ENCODE measurements around the gene LDHB.
"Not testable (repeated sequence)": the region's sequence is repeated elsewhere in the genome, so short reads cannot be mapped to it uniquely, and the experiment has no call there.

Gene LDHB

DNA sequence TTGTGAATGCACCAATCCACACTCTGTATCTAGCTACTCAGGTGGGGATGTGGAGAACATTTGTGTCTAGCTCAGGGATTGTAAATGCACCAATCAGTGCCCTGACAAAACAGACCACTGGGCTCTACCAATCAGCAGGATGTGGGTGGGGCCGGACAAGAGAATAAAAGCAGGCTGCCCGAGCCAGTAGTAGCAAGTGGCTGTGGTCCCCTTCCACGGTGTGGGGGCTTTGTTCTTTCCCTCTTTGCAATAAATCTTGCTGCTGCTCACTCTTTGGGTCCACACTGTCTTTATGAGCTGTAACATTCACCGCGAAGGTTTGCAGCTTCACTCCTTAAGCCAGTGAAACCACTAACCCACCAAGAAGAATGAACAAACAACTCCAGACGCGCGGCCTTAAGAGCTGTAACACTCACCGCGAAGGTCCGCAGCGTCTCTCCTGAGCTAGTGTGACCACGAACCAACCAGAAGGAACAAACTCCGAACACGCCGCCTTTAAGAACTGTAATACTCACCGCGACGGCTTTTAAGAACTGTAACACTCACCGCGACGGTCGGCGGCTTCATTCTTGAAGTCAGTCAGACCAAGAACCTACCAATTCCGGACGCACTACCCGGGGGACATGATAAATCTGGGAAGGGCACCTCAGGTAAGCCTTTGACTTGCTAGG lies 4.6 kb upstream of the LDHB start:
- DNase-seq (ENCODE audit: low read depth in 2 of 3, low spot score in 2 of 3), result no peak

DNA sequence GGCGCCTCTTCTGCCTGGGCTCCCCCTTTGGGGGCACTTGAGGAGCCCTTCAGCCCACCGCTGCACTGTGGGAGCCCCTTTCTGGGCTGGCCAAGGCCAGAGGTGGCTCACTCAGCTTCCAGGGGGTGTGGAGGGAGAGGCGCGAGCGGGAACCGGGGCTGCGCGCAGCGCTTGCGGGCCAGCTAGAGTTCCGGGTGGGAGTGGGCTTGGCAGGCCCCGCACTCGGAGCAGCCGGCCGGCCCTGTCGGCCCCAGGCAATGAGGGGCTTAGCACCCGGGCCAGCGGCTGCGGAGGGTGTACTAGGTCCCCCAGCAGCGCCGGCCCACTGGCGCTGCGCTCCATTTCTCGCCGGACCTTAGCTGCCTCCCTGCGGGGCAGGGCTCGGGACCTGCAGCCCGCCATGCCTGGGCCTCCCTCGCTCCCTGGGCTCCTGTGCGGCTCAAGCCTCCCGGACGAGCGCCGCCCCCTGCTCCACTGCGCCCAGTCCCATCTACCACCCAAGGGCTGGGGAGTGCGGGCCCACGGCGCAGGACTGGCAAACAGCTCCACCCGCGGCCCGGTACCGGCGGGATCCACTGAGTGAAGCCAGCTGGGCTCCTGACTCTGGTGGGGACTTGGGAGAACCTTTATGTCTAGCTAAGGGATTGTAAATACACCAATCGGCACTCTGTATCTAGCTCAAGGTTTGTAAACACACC lies 3.9 kb upstream of the LDHB start:
- DNase-seq (ENCODE audit: low read depth in 2 of 3, low spot score in 2 of 3), result not testable (repeated sequence)

DNA sequence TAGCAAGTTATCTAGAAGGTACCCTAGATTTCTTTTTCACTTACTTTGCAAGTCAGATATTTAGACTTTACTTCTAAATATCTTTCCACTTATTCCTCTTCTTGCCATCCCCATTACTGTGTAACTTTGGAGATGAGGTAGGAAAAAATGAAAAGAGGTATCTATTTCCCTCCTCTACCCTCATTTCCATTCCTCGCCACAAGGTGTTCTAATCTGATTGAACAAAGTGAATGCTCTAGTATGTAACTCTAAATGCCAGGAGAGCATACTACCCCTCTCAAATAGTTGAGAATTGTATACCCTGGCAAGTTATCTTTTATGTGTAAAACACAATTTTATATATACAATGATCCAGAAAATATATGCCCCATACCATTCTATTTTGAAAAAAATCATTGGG lies 1.7 kb upstream of the LDHB start:
- no peak for DNase-seq (ENCODE audit: low read depth in 2 of 3, low spot score in 2 of 3)

DNA sequence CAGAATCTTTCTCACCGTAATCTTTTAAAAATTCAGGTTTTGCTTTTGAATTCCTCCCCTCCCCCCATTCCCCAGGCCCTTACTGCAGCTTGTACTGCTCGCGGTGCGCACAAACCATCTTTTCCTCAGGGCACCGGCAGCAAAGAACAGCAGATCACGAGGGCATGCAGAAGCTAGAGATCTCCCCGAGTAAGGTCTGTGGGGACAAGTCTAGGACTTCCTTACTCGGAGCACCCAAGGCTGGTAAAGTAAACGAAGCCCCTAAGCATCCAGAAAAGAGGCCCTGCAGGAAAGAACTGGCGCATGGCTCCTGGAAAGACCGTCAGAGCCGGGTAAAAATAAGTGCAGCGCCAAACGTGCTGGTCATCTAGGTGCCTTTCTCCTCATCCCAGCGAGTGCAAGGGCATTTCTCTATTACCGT lies 727 bp downstream of the LDHB start:
- DNase-seq (ENCODE audit: low read depth in 2 of 3, low spot score in 2 of 3), result no peak

DNA sequence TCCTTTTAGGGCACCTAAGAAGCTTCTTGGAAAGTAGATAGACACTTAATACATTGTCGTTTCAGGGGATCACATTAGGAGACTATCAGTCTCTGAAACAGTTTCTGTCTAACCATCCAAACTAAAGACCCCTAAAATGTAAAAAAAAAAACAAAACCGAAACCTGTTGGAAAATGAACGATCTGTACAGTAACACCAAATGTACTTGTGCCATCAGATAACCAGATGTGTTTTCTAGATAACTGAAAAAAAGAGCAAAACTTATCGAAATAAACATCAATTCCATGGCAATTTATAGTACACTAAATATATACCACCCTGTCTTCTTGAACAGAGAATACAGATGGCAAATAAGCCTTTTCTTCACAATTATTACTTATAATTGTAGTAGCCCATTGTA lies 2.1 kb downstream of the LDHB start:
- no peak for DNase-seq (ENCODE audit: low read depth in 2 of 3, low spot score in 2 of 3)

DNA sequence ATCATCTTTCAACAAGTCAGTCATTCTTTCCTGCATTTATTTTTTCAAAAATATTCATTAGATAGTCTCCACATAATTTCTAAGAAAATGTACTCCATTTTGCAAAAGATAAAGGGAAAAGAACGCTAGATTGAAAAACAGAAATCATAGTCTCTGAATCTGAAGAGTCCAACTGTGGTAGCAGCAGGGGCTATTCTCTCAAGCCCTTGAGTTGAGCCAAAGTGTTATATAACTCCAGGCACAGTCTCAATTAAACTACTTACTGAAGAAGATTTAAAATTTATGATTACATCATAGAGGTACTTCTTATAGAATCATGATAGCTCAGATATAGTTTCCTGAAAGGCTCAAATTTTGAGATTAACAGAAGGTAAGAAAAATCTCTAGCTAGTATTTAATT lies 5.8 kb downstream of the LDHB start:
- DNase-seq (ENCODE audit: low read depth in 2 of 3, low spot score in 2 of 3), result no peak

DNA sequence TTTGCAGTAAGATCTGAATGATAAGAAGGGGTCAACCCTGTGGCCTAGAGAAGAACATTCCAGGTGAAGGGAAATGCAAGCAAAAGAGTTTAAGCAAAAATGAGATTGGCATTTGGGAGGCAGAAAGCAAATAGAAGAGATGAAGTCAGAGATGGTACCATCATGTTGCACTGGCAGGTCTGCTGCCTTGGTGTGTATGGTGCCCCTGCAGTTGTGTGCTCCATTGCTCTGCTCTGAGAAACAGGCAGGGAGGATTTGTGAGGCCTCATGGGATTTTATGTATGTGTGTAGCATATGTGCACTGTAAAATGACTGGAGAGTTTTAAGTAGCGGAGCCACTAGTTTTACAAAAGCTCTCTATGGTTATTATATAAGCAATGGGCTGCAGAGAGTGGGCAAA lies 6.6 kb downstream of the LDHB start:
- no peak for DNase-seq (ENCODE audit: low read depth in 2 of 3, low spot score in 2 of 3)

DNA sequence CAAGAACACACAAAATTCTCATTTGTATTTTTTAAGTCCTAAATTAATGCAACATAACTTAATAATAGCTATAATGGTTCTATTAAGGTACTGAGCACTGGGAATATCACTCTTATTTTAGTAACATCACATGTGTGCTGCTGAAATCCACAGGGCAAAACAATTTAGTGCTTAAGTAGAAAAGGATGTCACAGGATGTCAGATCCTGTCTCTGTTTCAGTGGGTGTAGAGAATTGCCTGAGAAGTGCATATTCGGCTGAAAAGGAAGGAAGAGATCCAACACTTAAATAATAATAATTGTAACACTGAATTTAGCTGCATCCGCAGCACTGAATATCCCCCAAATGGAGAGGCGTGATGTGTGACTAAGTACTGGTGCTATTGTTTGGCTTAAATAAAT lies 8.6 kb downstream of the LDHB start:
- DNase-seq (ENCODE audit: low read depth in 2 of 3, low spot score in 2 of 3), result no peak

DNA sequence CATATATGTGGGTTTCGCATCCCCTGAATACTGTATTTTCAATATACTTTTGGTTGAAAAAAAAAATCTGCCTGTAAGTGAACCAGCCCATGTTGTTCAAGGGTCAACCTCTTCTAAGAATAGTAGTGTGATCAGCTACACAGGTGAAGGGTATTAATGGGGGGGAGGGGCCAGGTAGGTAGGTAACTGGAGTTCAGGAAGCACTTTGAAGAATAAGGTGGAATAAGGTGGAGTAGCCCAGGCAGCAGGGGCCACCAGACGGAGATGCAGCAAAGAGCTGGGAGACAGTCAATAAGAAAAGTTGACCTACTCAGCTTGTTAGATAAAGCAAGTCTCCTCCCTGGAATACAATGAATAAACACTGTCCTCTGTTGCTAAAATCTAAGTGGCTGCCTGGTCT lies 9.3 kb downstream of the LDHB start:
- DNase-seq (ENCODE audit: low read depth in 2 of 3, low spot score in 2 of 3), result no peak

DNA sequence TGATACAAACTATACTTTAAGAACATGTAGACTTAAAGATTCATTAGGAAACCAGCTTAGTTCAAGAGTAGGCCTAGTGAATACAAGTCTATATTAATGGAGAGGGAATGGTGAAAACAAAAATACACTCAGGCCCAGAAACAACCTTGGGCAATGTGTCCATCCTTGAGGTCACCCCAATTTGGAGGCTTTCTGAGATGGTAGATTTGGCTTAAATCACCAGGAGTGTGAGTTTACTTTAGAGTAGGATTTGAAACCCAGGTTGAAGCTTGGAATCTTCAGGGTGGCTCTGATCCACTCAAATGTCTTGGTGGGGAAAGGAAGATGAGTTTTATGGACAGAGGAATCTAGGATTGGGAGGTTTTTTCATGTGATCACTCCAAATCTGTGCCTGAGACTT lies 10.5 kb downstream of the LDHB start:
- DNase-seq (ENCODE audit: low read depth in 2 of 3, low spot score in 2 of 3), result no peak

DNA sequence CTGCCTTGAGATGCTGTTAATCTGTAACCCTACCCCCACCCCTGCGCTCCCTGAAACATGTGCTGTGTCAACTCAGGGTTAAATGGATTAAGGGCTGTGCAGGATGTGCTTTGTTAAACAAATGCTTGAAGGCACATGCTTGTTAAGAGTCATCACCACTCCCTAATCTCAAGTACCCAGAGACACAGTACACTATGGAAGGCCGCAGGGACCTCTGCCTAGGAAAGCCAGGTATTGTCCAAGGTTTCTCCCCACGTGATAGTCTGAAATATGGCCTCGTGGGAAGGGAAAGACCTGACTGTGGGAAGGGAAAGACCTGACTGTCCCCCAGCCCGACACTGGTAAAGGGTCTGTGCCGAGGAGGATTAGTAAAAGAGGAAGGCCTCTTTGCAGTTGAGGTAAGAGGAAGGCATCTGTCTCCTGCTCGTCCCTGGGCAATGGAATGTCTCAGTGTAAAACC lies 12.6 kb downstream of the LDHB start:
- not testable (repeated sequence) for DNase-seq (ENCODE audit: low read depth in 2 of 3, low spot score in 2 of 3)

DNA sequence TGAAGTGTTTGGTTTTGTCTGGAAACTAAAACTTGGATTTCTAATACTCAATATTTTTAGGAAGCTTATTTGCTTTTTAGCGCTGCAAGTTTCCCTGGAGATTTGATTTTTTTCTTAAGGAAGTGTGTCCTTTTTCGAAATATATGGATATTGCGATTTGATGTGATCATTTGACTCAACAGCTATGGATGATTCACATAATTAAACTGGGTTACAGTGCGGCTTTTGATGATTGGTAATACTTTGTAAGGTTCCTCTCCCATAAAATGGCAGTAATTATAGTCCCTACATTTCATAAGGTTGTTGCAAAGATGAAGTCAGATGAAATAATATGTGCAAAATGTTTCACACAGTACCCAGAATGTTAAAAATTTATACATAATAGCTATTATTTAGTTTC lies 13.1 kb downstream of the LDHB start:
- DNase-seq (ENCODE audit: low read depth in 2 of 3, low spot score in 2 of 3), result no peak

DNA sequence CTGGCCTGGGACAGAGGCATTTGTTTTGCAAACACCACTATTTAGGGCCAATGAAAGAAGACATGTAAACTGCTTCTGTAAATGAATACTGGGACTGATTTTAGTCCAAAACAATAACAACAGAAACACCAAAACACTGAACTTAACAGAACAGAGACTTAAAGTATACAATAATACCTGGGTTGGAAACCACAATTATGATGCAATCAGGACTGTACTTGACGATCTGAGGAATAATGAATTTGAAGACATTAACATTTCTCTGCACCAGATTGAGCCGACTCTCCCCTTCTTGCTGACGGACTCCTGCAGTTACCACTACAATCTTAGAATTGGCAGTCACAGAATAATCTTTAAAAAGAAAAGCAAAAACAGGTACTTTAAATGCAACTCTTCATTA lies 13.9 kb downstream of the LDHB start:
- DNase-seq (ENCODE audit: low read depth in 2 of 3, low spot score in 2 of 3), result no peak

DNA sequence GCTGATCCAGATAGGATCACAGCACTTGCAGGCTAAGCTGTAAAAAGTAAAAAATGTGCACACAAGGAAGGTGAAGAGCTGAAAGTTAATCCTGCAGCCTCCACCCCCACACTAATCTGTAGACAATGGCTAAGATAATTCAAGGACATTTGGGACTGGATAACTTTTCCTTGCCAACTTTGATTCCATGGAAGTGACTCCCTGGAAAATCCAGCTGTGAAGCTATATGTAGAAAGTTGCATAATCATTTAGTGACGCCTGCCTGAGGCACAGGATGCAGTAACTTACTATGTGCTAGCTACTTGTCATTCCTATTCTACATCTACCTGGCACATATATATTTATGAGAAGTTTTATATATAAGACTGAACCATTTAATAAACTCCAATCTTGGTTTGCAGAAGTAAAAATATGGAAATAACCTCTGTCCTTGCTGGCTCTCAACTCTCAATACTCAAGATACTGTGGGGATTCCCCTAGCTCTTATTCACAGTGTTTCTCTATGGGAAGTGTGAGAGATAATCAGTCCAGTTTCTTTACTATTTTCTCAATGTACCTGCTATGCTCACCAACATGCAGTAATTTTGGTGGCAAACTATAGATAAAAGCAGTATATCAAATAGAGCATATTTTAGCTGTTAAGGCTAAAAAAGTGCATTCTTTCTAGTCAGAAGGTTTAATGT lies 14.8 kb downstream of the LDHB start:
- DNase-seq (ENCODE audit: low read depth in 2 of 3, low spot score in 2 of 3), result no peak

DNA sequence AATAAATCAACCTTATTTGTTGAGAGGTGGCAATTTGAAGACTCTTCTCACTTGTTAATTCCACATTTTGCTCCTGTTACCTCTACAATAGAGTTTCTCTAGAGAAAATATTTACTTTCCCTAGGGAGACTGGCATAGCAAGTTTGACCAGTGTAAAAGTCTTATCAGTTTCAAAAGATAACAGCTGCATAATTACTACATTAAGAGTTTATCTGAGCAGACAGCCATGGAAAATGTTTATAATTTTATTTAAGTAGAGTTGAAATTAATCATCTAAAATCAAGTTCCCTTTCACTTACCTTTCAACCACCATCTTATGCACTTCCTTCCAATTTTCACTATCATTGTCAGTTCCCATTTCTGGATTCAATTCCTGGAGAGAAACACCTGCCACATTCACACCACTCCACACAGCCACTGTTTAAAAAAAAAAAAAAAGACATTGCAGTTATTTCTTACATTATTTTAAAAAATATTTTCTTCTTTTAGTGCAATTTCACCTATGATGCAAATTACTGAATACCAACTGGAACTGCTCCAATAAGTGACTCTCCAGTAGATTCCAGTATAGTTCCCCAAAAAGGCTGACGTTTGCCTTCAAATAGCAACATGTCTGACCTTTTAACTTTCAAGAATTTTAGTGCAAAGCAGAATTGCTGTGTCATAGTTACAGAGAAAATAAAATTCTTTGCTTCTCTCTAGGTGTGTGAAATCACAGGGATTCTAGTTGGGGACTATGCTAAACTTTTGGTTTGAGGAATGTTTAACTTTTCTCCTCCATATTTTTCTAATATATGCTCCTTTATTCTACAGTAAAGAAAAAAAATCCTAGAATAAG lies 19.4 kb downstream of the LDHB start:
- no peak for DNase-seq (ENCODE audit: low read depth in 2 of 3, low spot score in 2 of 3)

DNA sequence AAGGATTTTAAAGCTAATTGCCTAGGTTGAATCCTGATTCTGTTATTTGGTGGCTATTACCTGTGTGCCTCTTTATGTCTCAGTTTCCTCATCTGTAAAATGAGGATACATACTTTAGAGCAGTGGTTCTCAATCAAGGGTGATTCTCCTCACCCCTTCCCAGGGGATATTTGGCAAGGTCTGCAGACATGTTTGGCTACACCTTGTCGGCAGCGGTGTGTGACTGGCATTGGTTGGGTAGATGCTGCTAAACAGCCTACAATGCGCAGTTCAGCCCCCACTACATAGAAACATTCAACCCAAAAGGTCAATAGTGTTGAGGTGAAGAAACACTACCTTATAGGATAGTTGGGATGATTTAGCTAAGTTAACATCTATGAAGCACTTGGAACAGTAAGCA lies 23.4 kb downstream of the LDHB start:
- DNase-seq (ENCODE audit: low read depth in 2 of 3, low spot score in 2 of 3), result no peak

DNA sequence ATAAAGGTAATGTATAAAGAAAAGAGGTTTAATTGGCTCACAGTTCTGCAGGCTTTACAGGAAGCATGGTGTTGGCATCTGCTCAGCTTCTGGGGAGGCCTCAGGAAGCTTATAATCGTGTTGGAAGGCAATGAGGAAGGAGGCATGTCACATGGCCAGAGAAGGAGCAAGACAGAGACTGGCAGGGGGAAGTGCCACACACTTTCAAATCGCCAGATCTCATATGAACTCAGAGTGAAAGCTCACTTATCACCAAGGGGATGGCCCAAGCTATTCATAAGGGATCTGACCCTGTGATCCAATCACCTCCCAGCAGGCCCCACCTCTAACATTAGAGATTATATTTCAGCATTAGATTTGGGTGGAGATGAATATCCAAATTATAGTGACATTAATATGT lies 26.3 kb downstream of the LDHB start:
- no peak for DNase-seq (ENCODE audit: low read depth in 2 of 3, low spot score in 2 of 3)

DNA sequence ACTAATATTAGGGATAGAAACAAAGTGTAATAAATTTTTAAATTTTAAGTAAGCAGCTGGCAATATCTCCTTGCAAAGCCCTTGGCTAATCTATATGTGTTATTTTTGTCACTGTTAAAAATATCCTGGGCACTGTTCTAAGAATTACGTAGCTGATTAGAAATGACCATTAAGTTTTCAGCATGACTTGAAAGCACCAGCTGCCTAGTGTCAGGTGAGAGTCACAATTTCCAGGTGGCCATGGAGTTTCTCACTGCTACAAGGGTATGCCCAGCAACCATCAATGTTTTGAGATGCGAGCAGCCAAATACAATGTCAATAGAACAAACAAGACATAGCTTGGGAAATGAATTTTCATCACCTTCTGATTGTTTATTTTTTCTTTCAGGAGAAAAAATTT lies 29.7 kb downstream of the LDHB start:
- no peak for DNase-seq (ENCODE audit: low read depth in 2 of 3, low spot score in 2 of 3)

DNA sequence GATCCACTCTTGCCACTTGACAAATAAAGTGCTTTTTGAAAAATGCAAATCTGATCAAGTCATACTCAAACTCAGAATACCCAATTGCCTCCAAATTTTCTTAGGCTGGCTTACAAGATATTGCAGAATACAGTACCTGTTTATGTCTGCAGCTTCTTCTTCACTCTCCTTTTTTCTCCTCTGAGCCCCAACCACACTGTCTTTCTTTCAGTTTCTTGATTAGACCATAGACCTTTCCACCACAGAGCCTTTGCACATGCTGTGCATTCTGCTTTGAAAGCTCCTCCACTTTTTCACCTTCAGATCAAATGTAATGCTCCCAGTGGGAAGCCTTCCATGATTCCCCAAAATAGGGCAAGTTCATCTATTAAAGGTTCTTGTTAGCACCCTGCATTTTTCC lies 39.1 kb downstream of the LDHB start:
- no peak for DNase-seq (ENCODE audit: low read depth in 2 of 3, low spot score in 2 of 3)

DNA sequence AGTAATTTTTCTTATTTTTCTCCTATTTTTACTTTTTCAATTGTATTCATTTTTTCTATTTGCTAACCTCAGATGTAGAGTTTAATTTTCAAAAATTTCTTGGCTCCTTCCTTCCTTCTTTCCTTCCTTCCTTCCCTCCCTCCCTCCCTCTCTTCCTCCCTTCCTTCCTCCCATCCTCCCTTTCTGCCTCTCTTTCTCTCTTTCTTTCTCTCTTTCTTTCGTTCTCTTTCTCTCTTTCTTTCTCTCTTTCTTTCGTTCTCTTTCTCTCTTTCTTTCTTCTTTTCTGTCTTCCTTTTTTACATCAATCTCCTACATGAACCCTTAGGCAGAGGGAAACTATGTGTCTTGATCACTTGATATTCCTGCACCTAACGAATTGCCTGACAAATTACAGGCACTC lies 40.6 kb downstream of the LDHB start:
- no peak for DNase-seq (ENCODE audit: low read depth in 2 of 3, low spot score in 2 of 3)

DNA sequence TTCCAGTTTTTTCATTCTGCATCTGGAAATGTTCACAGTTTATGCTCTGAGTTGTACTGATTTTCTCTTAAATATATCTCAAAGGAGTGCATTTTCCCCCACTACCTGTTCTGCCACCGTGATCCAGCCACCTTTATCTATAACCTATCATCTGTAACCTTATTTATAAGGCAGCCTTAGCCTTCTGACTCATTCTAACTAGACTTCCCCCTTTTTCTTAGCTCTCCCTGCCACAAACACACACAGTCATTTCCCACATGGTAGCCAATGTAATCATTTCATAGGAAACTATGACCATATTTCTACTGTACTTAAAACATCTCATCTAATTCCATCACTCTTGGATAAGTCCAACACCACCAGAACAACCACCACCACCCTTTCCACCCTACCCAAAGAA lies 42.2 kb downstream of the LDHB start:
- DNase-seq (ENCODE audit: low read depth in 2 of 3, low spot score in 2 of 3), result no peak

DNA sequence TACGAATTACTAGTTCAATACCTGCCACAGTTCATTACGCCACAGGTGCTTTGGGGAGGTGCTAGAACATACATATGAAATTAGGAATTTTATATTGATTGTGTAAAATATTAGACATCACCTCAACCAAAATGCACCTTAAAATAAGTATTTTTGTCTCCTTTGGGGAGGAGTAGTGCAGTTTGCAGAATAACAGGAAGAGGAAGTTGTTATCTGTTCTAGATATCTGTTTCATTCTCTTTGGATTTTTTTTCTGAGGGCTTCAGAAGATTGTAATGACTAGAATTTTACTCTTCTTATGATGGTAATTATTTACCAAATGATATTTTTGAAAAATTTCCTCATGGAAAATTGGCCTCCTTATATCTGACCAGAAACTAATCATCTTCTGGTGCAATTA lies 43.1 kb downstream of the LDHB start:
- DNase-seq (ENCODE audit: low read depth in 2 of 3, low spot score in 2 of 3), result no peak

Measured in activated CD8-positive, alpha-beta memory T cell treated with anti-CD3 and anti-CD28 coated beads for 48 hours (primary cell).